ENCODE data around the gene ZNF33B. TPM values are rescaled to one million over a fixed set of nuclear protein-coding genes. Genes with fewer than 3 reads are reported as not detected.
"Not testable (repeated sequence)": the region's sequence is repeated elsewhere in the genome, so short reads cannot be mapped to it uniquely, and the experiment has no call there.

The ZNF33B gene
- 10 to 100 TPM; 11.4 to 14.1 TPM for total RNA-seq

DNA sequence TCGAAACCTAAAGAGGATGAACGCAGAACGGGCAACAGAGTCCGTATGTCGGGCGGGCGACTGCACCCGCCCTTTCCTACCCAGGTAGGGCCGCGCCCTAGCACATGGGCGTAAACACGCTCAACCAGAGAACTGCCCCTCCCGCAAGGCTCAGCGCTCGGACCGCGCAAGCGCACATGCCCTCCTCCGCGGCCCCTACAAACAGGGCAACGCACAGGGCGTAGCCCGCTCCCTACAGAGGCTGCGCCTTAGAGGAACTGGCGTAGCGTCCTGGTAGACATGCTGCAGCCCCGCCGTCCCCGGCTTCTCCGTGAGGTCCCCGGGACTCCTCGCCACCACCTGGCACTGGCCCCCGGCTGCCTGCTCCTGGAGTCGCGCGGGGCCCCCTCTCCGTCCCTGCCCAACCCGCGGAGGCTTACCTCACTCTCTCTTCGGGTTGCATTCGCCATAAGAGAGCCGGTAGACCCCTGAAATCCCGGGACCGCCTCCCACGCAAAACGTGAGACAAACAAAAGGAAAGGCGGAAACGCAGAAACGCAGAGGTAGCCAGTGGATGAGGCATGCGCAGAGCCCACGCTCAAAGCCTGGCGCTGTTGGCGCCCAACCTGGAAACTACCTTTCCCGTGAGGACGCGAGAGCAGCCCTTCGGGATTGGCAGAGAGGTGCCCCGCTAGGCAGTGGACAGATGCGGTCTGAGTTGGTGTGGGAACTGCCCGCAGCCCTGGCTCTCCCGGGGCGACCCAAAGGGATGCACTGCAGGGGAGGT is at the start of gene ZNF33B:
TSS of gene ZNF33B (minus strand) at position 516 of the 766 bp plus-strand sequence. CDS start 1,642 bp downstream, outside the sequence.
- Mint-ChIP-seq H3K27ac (peak within 1 kb of the TSS; percentile 96), H3K9me3 (no peaks in the 10 kb centered on the region), H3K36me3 (peaks cover 26 to 30% of the 10 kb centered on the region in 2 donors)
- DNase-seq (ENCODE audit: low spot score in 2 of 2) (peak; percentile 93 to 95), ATAC-seq (peak; percentile 92 to 98)

DNA sequence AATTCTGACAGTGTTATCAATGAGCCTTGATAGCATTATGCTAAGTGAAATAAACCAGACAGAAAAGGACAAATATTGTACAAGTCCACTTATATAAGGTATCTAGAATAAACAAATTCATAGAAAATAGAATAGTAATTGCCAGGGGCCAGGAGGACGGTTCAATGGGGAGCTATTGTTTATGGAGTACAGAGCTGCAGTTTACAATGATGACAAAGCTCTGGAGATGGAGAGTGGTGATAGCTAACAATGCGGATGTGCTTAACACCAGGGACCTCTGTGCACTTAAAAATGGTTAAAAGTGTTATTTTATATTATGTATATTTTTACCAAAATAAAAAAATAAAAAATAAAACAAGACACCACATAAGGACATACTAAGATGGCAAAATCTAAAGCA is 46.1 kb upstream of the ZNF33B start:
- no peak for DNase-seq (ENCODE audit: low spot score in 2 of 2)
- ATAC-seq: no peak
- Mint-ChIP-seq H3K9me3 (no peaks in the 10 kb centered on the region), H3K36me3 (no peaks in the 10 kb centered on the region), H3K27ac (no peak overlapping the region)

DNA sequence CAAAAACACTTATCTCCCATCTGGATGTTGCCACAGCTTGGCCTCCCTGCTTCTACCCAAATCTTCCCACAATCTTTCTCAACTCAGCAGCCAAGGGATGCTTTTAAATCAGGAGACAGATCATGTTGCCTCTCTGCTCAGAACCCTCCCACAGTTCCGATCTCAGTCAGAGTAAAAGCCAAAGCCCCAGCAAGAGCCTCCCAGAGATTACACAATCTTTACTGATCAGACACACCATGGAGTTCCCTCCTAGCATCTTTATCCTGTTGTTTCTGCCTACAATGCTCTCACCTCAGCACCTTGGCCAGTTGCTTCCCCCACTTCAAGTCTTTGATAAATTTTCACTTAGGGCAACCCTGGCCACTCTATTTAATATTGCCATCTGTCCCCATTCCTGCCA is 41.9 kb upstream of the ZNF33B start:
- peaks cover 3% of the 10 kb centered on the region in 2 donors for H3K9me3 Mint-ChIP-seq
- peaks cover 0 to 5% of the 10 kb centered on the region in 2 donors for H3K36me3 Mint-ChIP-seq
- ATAC-seq (no peak), DNase-seq (ENCODE audit: low spot score in 2 of 2) (no peak)
- H3K27ac Mint-ChIP-seq: no peak overlapping the region

DNA sequence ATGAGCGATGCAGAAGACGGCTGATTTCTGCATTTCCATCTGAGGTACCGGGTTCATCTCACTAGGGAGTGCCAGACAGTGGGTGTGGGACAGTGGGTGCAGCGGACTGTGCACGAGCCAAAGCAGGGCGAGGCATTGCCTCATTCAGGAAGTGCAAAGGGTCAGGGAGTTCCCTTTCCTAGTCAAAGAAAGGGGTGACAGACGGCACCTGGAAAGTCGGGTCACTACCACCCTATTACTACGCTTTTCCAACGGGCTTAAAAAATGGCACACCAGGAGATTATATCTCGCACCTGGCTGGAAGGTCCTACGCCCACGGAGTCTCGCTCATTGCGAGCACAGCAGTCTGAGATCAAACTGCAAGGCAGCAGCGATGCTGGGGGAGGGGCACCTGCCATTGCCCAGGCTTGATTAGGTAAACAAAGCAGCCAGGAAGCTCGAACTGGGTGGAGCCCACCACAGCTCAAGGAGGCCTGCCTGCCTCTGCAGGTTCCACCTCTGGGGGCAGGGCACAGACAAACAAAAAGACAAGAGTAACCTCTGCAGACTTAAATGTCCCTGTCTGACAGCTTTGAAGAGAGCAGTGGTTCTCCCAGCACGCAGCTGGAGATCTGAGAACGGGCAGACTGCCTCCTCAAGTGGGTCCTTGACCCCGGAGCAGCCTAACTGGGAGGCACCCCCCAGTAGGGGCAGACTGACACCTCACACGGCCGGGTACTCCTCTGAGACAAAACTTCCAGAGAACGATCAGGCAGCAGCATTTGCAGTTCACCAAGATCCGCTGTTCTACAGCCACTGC is 27.0 kb upstream of the ZNF33B start:
- H3K9me3 Mint-ChIP-seq, ATAC-seq: not testable (repeated sequence)
- H3K36me3 Mint-ChIP-seq: peaks cover 7 to 19% of the 10 kb centered on the region in 2 donors

DNA sequence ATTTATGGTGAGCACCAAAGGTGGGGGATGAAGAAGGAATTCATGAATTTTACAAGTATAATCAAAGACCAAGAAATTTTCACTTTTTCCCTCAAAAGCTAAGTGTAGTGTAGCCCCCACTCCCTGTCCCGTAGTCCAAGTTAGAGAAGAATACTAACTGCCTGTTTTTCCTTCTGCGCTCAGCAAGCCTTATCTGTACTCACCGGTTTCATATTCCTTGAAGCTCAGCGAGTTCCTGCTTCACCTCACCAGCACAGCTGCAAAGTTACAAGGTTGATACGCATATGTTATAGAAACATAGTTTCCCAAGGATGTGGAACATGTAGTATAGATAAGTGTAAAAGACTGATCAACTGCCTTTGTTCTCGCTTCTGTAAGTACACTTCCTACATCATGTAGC is 16.0 kb upstream of the ZNF33B start:
- no peak overlapping the region for H3K27ac Mint-ChIP-seq
- no peak for DNase-seq (ENCODE audit: low spot score in 2 of 2)
- H3K9me3 Mint-ChIP-seq: peaks cover 5 to 6% of the 10 kb centered on the region in 2 donors
- no peak for ATAC-seq
- H3K36me3 Mint-ChIP-seq: no peaks in the 10 kb centered on the region

More for the DNA sequence above, 27.0 kb upstream of the ZNF33B start:
- DNase-seq (ENCODE audit: low spot score in 2 of 2); H3K27ac Mint-ChIP-seq: not testable (repeated sequence)

DNA sequence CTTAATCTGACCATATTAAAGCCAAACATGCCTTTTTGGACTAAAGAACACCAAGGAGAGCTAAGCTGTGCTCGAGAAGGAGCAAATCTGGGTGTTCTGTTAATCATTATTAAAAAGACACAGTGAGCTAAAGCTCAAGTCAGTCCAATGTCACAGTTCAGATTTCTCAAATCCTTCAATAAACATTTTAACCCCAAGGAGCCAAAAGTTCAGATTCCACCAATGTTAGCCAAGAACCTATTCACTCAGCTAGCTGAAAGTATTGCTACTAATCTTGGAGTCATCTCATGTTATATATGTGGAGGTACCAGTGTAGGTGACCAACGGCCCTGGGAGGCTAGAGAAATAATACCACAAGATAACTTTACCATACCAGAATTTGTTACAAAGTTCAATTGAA is 14.5 kb upstream of the ZNF33B start:
- peaks cover 5 to 6% of the 10 kb centered on the region in 2 donors for H3K9me3 Mint-ChIP-seq
- no peak overlapping the region for H3K27ac Mint-ChIP-seq
- DNase-seq (ENCODE audit: low spot score in 2 of 2) (no peak), ATAC-seq (no peak)
- no peaks in the 10 kb centered on the region for H3K36me3 Mint-ChIP-seq

DNA sequence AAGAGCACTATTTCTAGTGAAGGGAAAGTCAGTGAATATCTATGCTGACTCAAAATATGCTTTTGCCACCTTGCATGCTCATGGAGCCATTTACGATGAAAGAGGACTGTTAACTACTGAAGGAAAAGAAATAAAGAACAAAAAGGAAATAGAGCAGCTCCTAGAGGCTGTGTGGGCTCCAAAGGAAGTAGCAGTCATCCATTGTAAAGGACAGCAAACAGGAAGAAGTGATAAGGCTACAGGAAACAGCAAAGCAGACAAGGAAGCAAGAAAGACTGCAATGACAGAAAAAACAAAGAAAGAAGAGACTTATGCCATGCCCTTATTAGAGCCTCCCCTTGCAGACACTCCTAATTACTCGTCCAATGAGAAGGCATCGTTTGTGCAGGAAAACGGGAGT is 12.0 kb upstream of the ZNF33B start:
- DNase-seq (ENCODE audit: low spot score in 2 of 2) (no peak), ATAC-seq (no peak)
- Mint-ChIP-seq H3K9me3 (peaks cover 5 to 6% of the 10 kb centered on the region in 2 donors), H3K36me3 (no peaks in the 10 kb centered on the region), H3K27ac (no peak overlapping the region)

DNA sequence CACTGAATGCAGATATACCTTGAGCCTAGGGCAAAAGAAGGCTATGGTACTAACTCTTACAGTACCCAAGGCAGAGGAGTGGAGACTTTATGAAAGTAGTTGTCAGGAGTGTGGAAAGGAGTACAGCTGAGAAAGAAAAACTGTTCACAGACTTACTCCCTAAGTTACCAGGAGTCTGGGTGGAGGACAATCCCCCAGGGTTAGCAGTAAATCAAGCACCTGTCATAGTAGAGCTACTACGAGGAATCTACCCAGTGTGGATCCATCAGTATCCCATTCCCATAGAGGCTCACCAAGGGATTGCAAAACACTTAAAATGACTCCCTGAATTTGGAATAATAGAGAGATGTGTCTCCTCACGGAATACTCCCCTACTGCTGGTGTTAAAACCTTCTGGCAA is 10.1 kb upstream of the ZNF33B start:
- DNase-seq (ENCODE audit: low spot score in 2 of 2) (no peak), ATAC-seq (no peak)
- no peak overlapping the region for H3K27ac Mint-ChIP-seq
- H3K9me3 Mint-ChIP-seq: peaks cover 5 to 6% of the 10 kb centered on the region in 2 donors
- H3K36me3 Mint-ChIP-seq: no peaks in the 10 kb centered on the region

DNA sequence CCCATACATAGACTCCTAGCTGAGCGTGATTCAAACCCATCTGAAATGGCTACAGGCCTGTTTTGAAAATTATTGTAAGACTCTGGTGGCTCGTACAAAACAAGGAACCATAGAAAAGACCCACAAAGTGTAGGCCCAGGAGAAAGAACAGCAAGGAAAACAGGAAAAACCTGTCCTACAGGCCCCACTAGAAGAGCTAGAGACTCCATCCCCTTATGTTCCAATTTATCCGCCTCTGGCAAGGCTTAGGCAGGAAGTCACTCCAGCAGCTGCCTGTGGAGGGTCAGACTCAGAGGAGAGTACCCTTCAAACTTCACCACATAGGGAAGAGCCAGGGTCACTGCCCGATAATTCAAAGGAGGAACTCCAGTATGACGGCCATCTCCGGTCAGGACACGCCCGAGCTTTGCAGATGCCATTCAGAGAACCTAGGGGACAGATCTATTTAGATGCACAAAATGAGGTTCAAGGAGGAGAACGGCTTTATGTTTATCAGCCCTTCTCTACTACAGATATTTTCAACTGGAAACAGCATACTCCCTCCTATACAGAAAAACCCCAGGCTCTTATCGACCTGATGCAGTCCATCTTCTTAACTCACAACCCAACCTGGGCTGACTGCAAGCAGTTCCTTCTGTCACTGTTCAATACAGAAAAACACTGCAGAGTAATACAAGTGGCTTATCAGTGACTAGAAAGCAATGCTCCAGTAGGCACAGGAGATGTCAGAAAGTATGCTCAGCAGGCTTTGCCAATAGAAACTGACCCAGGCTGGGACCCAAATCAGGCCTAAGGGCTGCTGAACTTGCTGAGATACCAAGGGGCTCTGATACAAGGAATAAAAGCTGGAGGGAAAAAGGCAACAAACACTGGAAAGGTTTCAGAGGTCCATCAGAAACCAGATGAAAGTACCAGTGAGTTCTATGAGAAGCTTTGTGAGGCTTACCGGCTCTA is 8.6 kb upstream of the ZNF33B start:
- Mint-ChIP-seq H3K36me3 (no peaks in the 10 kb centered on the region), H3K9me3 (peaks cover 5 to 6% of the 10 kb centered on the region in 2 donors), H3K27ac (no peak overlapping the region)
- DNase-seq (ENCODE audit: low spot score in 2 of 2) (no peak), ATAC-seq (no peak)

DNA sequence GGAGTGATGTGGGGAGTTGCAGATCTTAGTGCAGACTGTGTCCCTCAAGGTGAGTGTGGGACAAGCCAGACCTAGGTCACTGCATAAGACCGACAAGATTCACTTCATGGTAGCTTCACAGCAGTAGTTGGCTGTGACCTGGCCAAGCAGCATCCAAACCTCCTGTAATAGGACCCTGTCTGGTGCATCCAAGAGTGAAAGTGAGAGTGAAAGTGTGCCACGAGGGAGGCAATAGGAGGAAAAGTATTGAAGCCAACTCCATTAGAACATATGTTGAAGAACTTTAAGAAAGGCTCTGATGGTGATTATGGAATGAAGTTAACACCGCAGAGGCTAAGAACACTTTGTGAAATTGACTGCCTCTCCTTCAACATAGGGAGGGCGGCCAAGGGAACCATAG is 7.8 kb upstream of the ZNF33B start:
- H3K27ac Mint-ChIP-seq: no peak overlapping the region
- peaks cover 5 to 6% of the 10 kb centered on the region in 2 donors for H3K9me3 Mint-ChIP-seq
- DNase-seq (ENCODE audit: low spot score in 2 of 2) (no peak), ATAC-seq (no peak)
- H3K36me3 Mint-ChIP-seq: no peaks in the 10 kb centered on the region

DNA sequence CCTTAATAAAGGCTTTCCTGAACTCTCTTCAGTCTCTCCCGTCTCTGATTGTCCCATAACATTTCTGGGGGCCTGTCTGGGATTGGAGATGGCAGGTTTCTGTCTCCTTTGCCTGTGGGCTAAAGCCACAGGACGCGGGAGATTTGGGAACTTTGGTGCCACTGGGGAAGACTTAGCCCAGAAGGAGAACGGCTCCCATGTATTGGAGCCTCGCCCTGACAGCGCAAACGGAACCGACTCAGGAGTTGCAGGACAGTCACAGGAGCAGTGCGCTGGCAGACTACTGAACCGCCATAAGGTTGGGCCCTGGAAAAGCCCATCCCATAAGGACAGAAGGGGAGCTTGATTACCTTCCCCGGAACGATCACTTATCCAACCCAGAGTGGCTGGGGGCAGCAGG is 7.1 kb upstream of the ZNF33B start:
- Mint-ChIP-seq H3K9me3 (peaks cover 4 to 5% of the 10 kb centered on the region in 2 donors), H3K36me3 (no peaks in the 10 kb centered on the region), H3K27ac (peak overlapping the region in 1 of 2 donors; percentile 25)
- DNase-seq (ENCODE audit: low spot score in 2 of 2) (no peak), ATAC-seq (no peak)

DNA sequence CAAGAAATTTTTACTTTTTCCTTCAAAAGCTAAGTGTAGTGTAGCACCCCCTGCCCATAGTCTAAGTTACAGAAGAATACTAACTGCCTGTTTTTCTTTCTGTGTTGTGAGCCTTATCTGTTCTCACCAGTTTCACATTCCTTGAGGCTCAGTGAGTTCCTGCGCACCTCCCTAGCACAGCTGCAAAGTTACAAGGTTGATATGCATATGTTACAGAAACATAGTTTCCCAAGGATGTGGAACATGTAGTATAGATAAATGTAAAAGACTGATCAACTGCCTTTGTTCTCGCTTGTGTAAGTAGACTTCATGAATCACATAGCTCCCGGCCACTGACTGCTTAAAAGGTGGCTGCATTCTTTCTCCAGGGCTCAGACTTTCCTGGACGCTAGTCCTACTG is 6.7 kb upstream of the ZNF33B start:
- no peaks in the 10 kb centered on the region for H3K36me3 Mint-ChIP-seq
- DNase-seq (ENCODE audit: low spot score in 2 of 2): no peak
- H3K9me3 Mint-ChIP-seq: peaks cover under 1% of the 10 kb centered on the region in 2 donors
- H3K27ac Mint-ChIP-seq: no peak overlapping the region
- ATAC-seq: no peak

DNA sequence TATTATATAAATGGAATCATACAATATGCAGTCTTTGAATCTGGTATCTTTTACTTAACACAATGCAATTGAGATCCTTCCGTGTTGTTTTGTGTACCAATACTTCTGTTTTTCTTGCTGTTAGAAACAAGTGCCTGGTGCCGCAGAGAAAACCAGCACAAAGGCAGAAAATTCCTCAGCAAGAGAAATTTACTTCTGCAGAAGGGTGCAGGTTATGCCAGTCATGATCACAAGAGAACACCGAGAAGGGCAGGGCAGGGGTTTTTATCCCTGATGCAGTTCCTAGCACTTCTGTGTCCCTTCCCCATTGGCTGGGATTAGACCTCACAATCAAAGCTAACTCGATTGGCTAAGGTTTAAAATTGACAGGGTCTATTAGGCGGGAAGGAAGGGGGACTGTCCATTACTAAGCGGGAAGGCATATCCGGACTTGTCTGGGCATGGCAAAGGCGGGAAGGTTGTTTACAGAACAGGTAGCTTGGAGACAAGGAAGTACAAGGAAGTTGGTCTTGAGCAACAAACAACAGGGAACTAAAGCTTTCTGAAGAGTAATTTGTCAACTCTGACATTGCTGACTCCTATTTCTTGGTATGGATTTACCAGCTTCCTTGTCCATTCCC is 2.4 kb upstream of the ZNF33B start:
- DNase-seq (ENCODE audit: low spot score in 2 of 2) (no peak), ATAC-seq (no peak)
- no peaks in the 10 kb centered on the region for H3K9me3 Mint-ChIP-seq
- no peak overlapping the region for H3K27ac Mint-ChIP-seq
- peaks cover 11 to 16% of the 10 kb centered on the region in 2 donors for H3K36me3 Mint-ChIP-seq

DNA sequence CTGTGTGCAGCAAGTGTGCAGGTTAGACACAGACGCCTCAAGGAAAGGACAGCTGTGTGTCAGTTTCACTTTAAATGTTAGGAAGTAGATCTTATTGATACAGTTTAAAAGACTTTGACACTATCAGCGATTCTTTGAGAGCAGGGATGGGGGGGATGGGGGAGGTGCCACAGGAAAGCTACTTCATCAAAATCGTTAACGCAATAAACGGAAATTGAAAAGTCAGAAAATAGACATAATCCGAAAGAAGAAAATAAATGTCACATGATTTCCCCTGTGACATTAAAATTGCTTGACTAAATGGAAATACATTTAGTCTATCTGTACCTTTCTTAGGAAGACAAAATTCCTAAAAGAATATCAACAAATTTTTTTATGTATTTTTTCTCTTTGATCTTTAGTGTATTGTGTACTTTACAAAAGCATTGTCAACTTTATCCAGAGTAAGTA is 476 bp upstream of the ZNF33B start:
- H3K27ac Mint-ChIP-seq: peak overlapping the region; percentile 96
- no peak for DNase-seq (ENCODE audit: low spot score in 2 of 2)
- no peaks in the 10 kb centered on the region for H3K9me3 Mint-ChIP-seq
- ATAC-seq: no peak
- H3K36me3 Mint-ChIP-seq: peaks cover 23 to 24% of the 10 kb centered on the region in 2 donors

DNA sequence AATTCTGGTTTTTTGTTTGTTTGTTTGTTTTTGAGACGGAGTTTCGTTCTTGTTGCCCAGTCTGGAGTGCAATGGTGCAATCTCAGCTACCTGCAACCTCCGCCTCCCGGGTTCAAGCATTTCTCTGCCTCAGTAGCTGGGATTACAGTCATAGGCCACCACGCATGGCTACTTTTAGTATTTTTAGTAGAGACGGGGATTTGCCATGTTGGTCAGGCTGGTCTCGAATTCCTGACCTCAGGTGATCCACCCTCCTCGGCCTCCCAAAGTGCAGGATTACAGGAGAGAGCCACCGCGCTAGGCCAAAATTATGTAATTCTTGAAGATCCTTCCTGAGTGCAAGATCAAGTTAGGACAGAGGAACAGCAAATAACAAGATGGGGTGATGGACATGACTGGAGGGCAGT is 719 bp downstream of the ZNF33B start:
- ATAC-seq (no peak), DNase-seq (ENCODE audit: low spot score in 2 of 2) (no peak)
- Mint-ChIP-seq H3K27ac (peak overlapping the region; percentile 95 to 96), H3K9me3 (no peaks in the 10 kb centered on the region), H3K36me3 (peaks cover 26 to 33% of the 10 kb centered on the region in 2 donors)

DNA sequence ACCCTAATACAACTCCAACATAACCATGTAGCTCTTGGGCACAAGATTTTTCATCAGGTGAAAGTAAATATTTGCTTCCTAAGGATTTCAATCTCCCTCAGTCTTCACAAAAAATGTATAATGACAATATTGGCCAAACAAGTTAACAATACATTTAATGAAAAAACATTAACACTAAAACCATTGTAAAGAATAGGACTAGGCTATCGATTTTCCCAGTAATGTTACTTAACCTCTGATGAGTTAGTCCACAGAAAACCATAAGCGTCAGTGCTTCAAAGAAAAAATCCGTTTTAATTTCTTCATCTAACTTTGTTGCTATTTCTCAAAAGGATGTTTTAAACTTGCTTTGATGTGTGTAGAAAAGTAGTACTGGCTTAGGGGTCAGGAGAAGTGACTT is 1.2 kb downstream of the ZNF33B start:
- peak overlapping the region; percentile 95 to 96 for H3K27ac Mint-ChIP-seq
- DNase-seq (ENCODE audit: low spot score in 2 of 2): no peak
- no peak for ATAC-seq
- H3K9me3 Mint-ChIP-seq: no peaks in the 10 kb centered on the region
- peaks cover 26 to 33% of the 10 kb centered on the region in 2 donors for H3K36me3 Mint-ChIP-seq

Data from activated naive CD4-positive, alpha-beta T cell treated with anti-CD3 and anti-CD28 coated beads, Interleukin-2, amount 50 U/mL, for 72 hours (primary cell).